HG02884 (cell line): Measurements from ENCODE around the gene AP2M1.

Source experiments
- ATAC-seq: cut with Tn5 transposase; IDR thresholded peaks from one replicate; pipeline ENCODE4 v1.9.1; 2021; ENCODE audit warnings: mild to moderate bottlenecking, moderate library complexity; ENCODE audit not compliant: unreplicated experiment

The AP2M1 gene

DNA sequence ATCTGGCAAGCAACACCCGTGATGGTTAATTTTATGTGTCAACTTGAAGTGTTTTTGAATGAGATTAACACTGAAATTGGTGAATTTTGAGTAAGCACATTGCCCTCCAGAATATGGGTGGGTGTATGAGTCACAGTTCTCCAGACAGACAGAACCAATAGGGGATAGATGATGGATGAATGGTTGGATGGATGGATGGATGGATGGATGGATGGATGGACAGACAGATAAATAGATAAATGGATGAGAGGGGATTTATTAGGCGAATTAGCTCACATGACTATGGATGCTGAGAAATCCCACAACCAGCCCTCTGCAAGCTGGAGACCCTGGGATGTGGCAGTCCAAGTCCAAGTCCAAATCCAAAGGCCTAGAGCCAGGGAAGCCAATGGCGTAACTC, 49.3 kb downstream of the AP2M1 start:
- ATAC-seq, result no peak

DNA sequence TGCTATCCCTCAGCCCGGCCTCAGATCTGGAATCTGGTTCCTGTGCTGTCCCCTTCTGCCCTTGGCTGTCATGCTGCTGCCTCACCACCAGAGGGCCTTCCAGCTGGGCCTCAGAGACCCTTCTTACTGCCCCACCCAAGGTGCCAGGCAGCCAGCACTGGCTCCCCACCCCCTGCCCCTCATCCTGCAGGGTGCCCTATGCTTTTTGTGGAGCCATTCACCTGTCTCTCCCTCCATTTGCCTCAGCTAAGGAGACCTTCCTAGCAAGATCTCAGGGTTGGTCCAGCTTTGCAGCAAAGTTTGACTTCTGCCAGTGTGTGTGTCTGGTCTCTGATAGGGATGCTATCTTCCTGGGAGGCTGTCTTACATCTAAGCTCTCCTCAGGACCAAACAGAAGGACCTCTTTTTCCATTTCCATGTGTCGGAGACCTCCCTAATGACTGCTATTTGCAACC, 52.9 kb downstream of the AP2M1 start:
- ATAC-seq, result no peak

DNA sequence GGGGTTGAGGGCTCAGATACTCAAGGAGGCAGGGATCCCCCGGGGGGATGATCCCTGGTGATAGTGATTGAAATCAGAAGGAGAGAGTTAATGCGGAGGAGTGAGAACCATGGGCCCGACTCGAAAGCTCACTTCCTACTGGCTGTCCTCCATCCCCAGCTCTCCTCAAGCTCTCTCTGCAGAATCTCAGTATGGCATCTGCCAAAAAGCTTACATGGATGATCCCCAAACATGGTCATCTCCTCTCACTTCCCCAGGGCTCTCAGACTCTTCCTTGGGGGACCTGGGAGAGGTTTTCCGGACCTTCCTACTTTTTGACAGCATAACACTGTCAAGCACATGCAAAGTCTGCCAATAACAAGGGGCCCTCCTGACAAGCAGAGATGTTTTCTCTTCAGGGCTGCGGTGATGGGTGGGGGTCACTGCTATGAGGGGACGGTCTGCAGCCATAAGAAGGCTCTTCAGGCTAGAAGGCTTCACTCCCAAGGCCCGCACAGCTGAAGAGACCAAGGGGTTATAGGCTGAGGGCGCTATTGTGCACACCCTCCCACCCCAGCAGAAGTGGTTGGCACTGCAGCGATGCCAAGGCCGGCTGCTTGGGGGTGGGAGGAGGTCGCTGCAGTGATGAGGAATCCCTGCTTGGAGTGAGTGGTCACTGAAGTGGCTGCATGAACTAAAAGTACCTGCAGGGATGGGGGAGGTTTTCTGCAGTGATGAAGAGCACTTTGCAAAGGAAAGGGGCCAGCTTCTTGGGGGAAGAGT, 53.9 kb downstream of the AP2M1 start:
- no peak for ATAC-seq

DNA sequence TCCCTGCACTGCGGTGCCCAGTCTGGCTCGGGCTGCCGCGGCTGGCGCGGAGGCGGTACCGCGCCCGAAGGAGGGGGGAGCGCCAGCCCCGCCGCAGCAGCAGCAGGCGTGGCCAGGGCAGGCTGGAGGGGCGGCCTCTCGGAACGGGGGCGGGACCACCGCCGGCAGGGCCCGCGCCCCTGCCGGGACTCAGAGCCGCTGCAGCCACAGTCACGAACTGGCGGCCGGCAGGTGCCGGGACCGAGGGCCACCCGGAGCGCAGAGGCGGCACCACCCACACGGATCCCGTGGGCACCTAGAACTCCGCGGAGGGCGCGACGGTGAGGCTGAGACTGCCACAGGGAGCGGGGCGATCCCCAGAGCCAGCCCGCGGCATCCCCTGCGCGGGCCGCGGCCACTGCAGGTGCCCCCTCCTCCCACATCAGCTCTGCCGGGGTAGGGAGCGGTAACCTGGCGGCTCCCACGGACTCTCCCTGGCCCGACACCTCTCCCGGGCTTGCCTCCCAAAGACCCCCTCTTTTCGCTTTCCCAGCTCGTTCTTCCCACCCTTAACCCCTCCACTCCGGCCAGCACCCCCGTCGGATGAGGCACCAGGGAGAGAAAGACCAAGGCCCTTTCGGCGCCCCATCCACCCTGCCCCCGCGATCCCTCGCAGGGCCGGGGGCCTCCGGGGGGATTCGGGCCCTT, 54.9 kb downstream of the AP2M1 start, which contains the start of gene VWA5B2:
Gene VWA5B2, plus strand, starts transcription at position 192 of the 687 bp plus-strand sequence. CDS start 944 bp downstream, outside the sequence.
- peak; percentile 72 for ATAC-seq

DNA sequence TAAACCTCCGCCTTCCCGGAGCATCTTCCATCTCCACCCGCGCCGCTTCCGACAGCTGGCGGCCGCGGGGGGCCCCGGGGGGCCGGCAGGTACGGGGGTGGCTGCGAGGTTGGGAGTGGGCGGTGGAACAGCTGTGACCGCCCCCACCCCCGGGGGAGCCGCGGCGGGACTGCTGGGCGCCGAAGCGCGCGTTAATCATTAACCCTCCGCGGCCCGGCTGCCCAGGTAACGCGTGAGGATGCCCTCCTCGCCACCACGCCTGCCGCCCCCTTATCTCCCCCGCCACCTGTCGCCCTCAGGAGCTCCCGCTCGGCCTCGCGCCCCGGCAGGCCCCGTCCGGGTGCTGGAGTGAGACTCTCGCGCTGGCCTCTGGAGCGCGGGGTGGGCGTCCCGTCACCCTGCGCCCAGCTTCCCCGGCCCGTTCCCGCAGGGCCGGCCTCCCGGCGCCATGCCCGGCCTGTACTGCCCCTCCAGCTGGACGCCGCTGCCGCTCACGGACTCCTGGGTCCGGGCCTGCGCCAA, 55.5 kb downstream of the AP2M1 start:
- no peak for ATAC-seq

DNA sequence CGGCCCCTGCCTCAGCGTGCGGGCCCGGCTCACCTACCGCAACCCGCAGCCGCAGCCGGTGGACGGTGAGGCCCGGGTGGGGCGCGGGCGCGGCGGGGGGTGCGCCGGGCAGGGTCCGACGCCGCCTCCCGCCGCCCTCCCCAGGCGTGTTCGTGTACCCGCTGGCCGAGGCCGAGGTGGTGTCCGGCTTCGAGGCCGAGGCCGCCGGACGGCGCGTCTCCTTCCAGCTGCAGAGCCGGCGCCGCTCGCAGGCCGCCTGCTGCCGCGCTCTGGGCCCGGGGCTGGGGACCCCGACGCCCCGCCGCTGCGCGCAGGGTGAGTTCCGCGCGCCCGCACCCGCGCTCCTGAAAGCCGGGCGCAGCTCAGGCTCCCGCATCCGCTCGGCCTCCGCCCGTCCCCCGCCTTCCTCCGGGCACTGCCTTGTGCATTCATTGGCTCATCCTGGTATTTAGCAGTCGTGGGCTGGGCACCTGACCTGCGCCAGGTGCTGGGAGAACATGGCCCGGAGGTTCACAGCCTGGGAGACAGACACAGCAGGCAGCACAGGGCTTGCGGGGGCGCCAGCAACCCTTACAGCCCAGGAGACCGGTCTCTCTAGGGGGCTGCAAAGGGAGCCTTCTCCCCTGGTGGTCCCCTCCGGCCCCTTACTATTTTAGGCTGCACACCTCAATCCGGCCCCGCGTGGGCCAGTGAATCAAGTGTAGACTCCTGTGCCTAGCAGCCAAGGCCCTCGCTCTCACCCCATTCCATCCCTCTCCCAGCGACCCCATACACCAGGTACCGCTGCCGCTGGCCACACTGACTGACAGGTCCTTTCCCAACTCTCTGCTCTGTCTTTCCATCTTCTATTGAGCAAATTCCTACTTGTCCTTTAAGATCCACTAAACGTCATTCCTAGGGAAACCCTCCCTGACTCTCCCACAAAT, 56.2 kb downstream of the AP2M1 start:
- ATAC-seq, result no peak

DNA sequence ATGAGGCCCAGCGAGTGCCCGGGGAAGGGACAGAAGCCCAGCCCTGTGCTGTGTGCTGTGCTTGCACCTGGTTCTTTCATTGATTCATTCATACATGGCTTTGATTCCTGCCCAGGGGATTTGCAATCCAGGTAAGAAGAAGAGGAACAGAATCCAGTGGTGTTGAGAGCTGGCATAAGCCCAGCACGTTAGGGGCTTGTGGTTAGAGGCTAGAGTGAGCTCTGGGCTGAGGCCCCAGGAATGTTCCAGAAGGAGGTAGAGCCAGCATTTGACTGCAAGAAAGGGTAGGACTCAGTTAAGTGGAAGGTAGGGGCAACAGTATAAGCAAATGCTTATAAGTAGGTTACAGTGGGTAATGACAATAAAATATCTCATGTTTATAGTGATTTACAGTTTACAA, 57.0 kb downstream of the AP2M1 start:
- no peak for ATAC-seq

DNA sequence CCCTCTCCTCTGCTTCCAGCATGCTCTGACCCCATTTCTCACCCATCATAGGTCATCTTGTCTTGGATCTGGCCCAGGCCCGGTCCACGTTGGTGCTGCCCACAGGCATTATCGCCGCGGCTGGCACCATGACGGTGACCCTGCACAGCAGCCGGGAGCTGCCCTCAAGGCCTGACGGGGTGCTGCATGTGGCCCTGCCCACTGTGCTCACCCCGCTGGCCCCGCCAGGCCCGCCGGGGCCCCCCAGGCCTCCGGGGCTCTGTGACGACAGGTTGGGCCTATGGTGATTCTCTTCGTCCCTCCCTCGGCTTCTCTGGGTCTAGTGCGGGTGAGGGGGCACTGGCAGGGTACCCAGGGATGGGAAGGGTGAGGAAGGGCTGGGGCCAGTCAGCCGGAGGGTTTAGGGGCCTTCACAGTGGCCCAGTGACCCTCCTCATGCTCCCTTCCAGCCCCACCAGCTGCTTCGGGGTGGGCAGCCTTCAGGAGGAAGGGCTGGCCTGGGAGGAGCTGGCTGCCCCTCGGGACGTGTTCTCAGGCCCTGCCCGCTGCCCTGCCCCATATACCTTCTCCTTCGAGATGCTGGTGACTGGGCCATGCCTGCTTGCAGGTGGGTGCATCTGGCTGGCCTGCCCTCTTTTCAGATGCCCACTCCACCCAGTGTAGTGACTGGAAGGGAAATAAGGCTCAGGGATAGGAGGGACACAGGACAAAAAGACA, 58.6 kb downstream of the AP2M1 start:
- ATAC-seq, result no peak
